Measurements from ENCODE around the gene ZMYM4.

ZMYM4 gene

GRCh38 chr1:35274197-35274596, 5.7 kb downstream of the ZMYM4 start:
- Histone ChIP-seq H3K4me3 (no peak overlapping the region), H3K27ac (no peak overlapping the region)
- no peak for DNase-seq (ENCODE audit: low spot score)
- no peak for TF ChIP-seq CTCF (IDR thresholded peaks at IDR 0.05)

GRCh38 chr1:35278886-35279554, 10.5 kb downstream of the ZMYM4 start:
- DNase-seq (ENCODE audit: low spot score): no peak
- H3K27ac ChIP-seq: no peak overlapping the region

GRCh38 chr1:35279555-35279904, 11.0 kb downstream of the ZMYM4 start:
- H3K4me3 ChIP-seq: no peak overlapping the region
- TF ChIP-seq CTCF (IDR thresholded peaks at IDR 0.05): no peak
- DNase-seq (ENCODE audit: low spot score): no peak
- H3K27ac ChIP-seq: no peak overlapping the region

More at GRCh38 chr1:35278886-35279554, 10.5 kb downstream of the ZMYM4 start:
- no peak for TF ChIP-seq CTCF (IDR thresholded peaks at IDR 0.05)
- H3K4me3 ChIP-seq: no peak overlapping the region

- no peak for TF ChIP-seq CTCF (IDR thresholded peaks at IDR 0.05)
- no peak overlapping the region for H3K27ac ChIP-seq
- no peak for DNase-seq (ENCODE audit: low spot score)
- H3K4me3 ChIP-seq: no peak overlapping the region
Measured at GRCh38 chr1:35280006-35280405, 11.5 kb downstream of the ZMYM4 start.

- H3K27ac ChIP-seq: no peak overlapping the region
- no peak for TF ChIP-seq CTCF (IDR thresholded peaks at IDR 0.05)
- H3K4me3 ChIP-seq: no peak overlapping the region
- DNase-seq (ENCODE audit: low spot score): no peak
Measured at GRCh38 chr1:35281565-35281964, 13.1 kb downstream of the ZMYM4 start.

GRCh38 chr1:35282172-35282571, 13.7 kb downstream of the ZMYM4 start:
- TF ChIP-seq CTCF (IDR thresholded peaks at IDR 0.05): no peak
- H3K4me3 ChIP-seq: no peak overlapping the region
- no peak for DNase-seq (ENCODE audit: low spot score)
- H3K27ac ChIP-seq: no peak overlapping the region

- no peak for DNase-seq (ENCODE audit: low spot score)
Measured at GRCh38 chr1:35284852-35285251, 16.3 kb downstream of the ZMYM4 start.

More at GRCh38 chr1:35284852-35285251, 16.3 kb downstream of the ZMYM4 start:
- no peak overlapping the region for H3K27ac ChIP-seq
- TF ChIP-seq CTCF (IDR thresholded peaks at IDR 0.05): no peak
- no peak overlapping the region for H3K4me3 ChIP-seq

Data from coronary artery (tissue), 2 donors.